Lung (tissue), 12 donors: Measurements from ENCODE around the gene RASAL1. TPM values are rescaled to one million over a fixed set of nuclear protein-coding genes. Genes with fewer than 3 reads are reported as not detected.

ENCODE experiments used
- ATAC-seq: fragments of 200-7000 bp; cut with Tn5 transposase; one replicate; pipeline ENCODE4 v1.9.1; 2020; ENCODE audit warnings: moderate number of reproducible peaks; ENCODE audit not compliant: insufficient read depth, low FRiP score
- DNase-seq, 3 donors: peaks; one replicate each; pipeline ENCODE4 v3.0.0-alpha.2; 2013 to 2017
- H3K27ac ChIP-seq, 2 donors: one replicate each; pipeline ENCODE4 v1.5.1; 2013; ENCODE audit warnings: mild to moderate bottlenecking in 2 of 2, moderate library complexity in 2 of 2, control low read depth in 1 of 2, inconsistent platforms in 1 of 2, low read depth in 1 of 2, low read length in 1 of 2
- H3K27me3 ChIP-seq, 3 donors: one replicate each; pipeline ENCODE4 v1.5.1; 2013; ENCODE audit warnings: low read length in 2 of 3; ENCODE audit not compliant: control insufficient read depth in 3 of 3, insufficient read depth in 3 of 3
- H3K36me3 ChIP-seq, 4 donors: one replicate each; pipeline ENCODE4 v1.5.1; 2013; ENCODE audit warnings: low read length in 4 of 4, mild to moderate bottlenecking in 1 of 4, moderate library complexity in 1 of 4; ENCODE audit not compliant: control insufficient read depth in 4 of 4, insufficient read depth in 4 of 4
- H3K4me1 ChIP-seq, 5 donors: one replicate each; pipeline ENCODE4 v1.5.1; 2013; ENCODE audit warnings: low read length in 5 of 5, mild to moderate bottlenecking in 2 of 5, moderate library complexity in 1 of 5; ENCODE audit not compliant: control insufficient read depth in 5 of 5, insufficient read depth in 5 of 5
- H3K4me3 ChIP-seq: one replicate; pipeline ENCODE4 v1.5.1; 2013; ENCODE audit warnings: mild to moderate bottlenecking, control low read depth, moderate library complexity
- H3K9ac ChIP-seq, 2 donors: one replicate each; pipeline ENCODE4 v1.5.1; 2013; ENCODE audit warnings: low read length in 2 of 2, control low read depth in 1 of 2; ENCODE audit not compliant: insufficient read depth in 1 of 2
- H3K9me3 ChIP-seq, 4 donors: one replicate each; pipeline ENCODE4 v1.5.1; 2013; ENCODE audit warnings: low read length in 3 of 4, mild to moderate bottlenecking in 1 of 4, moderate library complexity in 1 of 4; ENCODE audit not compliant: control insufficient read depth in 4 of 4, insufficient read depth in 3 of 4
- CTCF ChIP-seq: IDR thresholded peaks from 2 replicates; pipeline ENCODE4 v1.5.1; 2012; ENCODE audit warnings: mild to moderate bottlenecking; ENCODE audit errors: control extremely low read depth, extremely low read depth
- WGBS, 2 donors: extraction: QIAGEN DNeasy Blood & Tissue Kit; methylation state at CpG; one replicate each; pipeline ENCODE4 v1.1.7; 2013; 5-methylcytosine and 5-hydroxymethylcytosine counted together
- polyA plus RNA-seq, 2 donors: library from polyadenylated mRNA; stranded (reverse); fragments of 200-250 nt; gene quantifications; one replicate each; pipeline ENCODE4 v1.2.1, GENCODE V29; 2013
- total RNA-seq, 2 donors: library from RNA; depleted of rRNA in 1 of 2; stranded (reverse); fragments of >200 nt in 1 of 2; gene quantifications; one replicate each; pipeline ENCODE4 v1.2.1, GENCODE V29; 2014 to 2021
- donor health status: control.
- donor health status: control.
- donor health status: Bipolar disorder and iron deficiency.
- donor health status: healthy.
- donor health status: DM: yes; HTN: yes; CAD: no.

RASAL1 gene
- total and polyA plus RNA-seq, 4 donors, result 0.09 to 1.8 (median 0.62) TPM

- DNase-seq, result no peak
- no peak for TF ChIP-seq CTCF
- H3K4me1 ChIP-seq, result no peaks in the 10 kb centered on the region
Observed at GRCh38 chr12:113134521-113134951, 1.0 kb downstream of the RASAL1 start.

GRCh38 chr12:113134071-113134470 is 1.5 kb downstream of the RASAL1 start:
- ATAC-seq (no peak), DNase-seq (no peak)
- TF ChIP-seq CTCF, result no peak
- peaks cover 0 to 3% (median 0%) of the 10 kb centered on the region in 4 donors for H3K9me3 ChIP-seq
- no peak overlapping the region for H3K27ac ChIP-seq
- no peaks in the 10 kb centered on the region for H3K36me3 ChIP-seq
- H3K4me3 ChIP-seq, result no peak overlapping the region
- peaks cover 0 to 9% (median 0%) of the 10 kb centered on the region in 3 donors for H3K27me3 ChIP-seq
- WGBS, 2 donors, result 69 to 93% methylated on average over 2 of the region's 2 CpGs
- H3K4me1 ChIP-seq, result no peaks in the 10 kb centered on the region
- no peak overlapping the region for H3K9ac ChIP-seq

More at GRCh38 chr12:113134521-113134951, 1.0 kb downstream of the RASAL1 start:
- Histone ChIP-seq H3K27ac (no peak overlapping the region), H3K27me3 (peaks cover 0 to 9% (median 0%) of the 10 kb centered on the region in 3 donors), H3K36me3 (no peaks in the 10 kb centered on the region), H3K9ac (no peak overlapping the region), H3K4me3 (no peak overlapping the region), H3K9me3 (peaks cover 0 to 3% (median 0%) of the 10 kb centered on the region in 4 donors)
- ATAC-seq, result no peak
- 55 to 63% methylated on average over 6 of the region's 6 CpGs for WGBS, 2 donors

- H3K9ac ChIP-seq, result no peak overlapping the region
- WGBS, 2 donors, result 66 to 73% methylated on average over 3 of the region's 3 CpGs
- ATAC-seq (no peak), DNase-seq (no peak)
- peaks cover 0 to 3% (median 0%) of the 10 kb centered on the region in 4 donors for H3K9me3 ChIP-seq
- no peak overlapping the region for H3K27ac ChIP-seq
- no peak for TF ChIP-seq CTCF
- H3K4me1 ChIP-seq, result no peaks in the 10 kb centered on the region
- no peaks in the 10 kb centered on the region for H3K36me3 ChIP-seq
- peaks cover 0 to 9% (median 0%) of the 10 kb centered on the region in 3 donors for H3K27me3 ChIP-seq
- no peak overlapping the region for H3K4me3 ChIP-seq
Observed at GRCh38 chr12:113133666-113134065, 1.9 kb downstream of the RASAL1 start.

- WGBS, 2 donors, result 50 to 79% methylated on average over 6 of the region's 6 CpGs
- TF ChIP-seq CTCF, result no peak
- H3K9me3 ChIP-seq, result peaks cover 0 to 3% (median 0%) of the 10 kb centered on the region in 4 donors
- H3K4me1 ChIP-seq, result no peaks in the 10 kb centered on the region
- no peak overlapping the region for H3K9ac ChIP-seq
- no peak overlapping the region for H3K27ac ChIP-seq
- DNase-seq (no peak), ATAC-seq (no peak)
- H3K4me3 ChIP-seq, result no peak overlapping the region
- peaks cover 0 to 9% (median 0%) of the 10 kb centered on the region in 3 donors for H3K27me3 ChIP-seq
- H3K36me3 ChIP-seq, result no peaks in the 10 kb centered on the region
Observed at GRCh38 chr12:113133036-113133435, 2.5 kb downstream of the RASAL1 start.
